Measurements from ENCODE around the gene DUSP18.

The DUSP18 gene

DNA sequence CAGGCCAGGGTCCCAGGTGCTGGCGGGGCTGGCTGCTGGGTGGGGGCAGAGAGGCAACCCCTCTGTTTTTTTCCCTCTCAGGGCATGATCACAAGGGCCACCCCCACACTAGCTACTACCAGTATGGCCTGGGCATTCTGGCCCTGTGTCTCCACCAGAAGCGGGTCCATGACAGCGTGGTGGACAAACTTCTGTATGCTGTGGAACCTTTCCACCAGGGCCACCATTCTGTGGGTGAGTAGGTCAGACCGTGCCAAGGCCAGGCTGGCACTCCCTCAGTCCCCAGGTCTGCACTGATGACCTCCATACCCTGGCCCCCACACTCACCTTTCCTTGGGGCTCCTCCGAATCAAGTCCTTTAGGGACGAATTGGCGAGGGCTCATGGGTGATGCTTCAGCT lies 53.4 kb downstream of the DUSP18 start:
- H3K4me3 ChIP-seq (ENCODE audit: low read length) = no peak overlapping the region
- no peaks in the 10 kb centered on the region for H3K27me3 ChIP-seq (ENCODE audit: insufficient read depth, low read length)
- no peaks in the 10 kb centered on the region for H3K4me1 ChIP-seq (ENCODE audit: insufficient read depth, low read length)
- no peaks in the 10 kb centered on the region for H3K9me3 ChIP-seq (ENCODE audit: insufficient read depth, low read depth, low read length)
- H3K36me3 ChIP-seq (ENCODE audit: insufficient read depth, low read depth, low read length) = peaks cover 82% of the 10 kb centered on the region
- H3K27ac ChIP-seq (ENCODE audit: low read length) = no peak overlapping the region
- no peak overlapping the region for H3K9ac ChIP-seq (ENCODE audit: low read depth, low read length)

DNA sequence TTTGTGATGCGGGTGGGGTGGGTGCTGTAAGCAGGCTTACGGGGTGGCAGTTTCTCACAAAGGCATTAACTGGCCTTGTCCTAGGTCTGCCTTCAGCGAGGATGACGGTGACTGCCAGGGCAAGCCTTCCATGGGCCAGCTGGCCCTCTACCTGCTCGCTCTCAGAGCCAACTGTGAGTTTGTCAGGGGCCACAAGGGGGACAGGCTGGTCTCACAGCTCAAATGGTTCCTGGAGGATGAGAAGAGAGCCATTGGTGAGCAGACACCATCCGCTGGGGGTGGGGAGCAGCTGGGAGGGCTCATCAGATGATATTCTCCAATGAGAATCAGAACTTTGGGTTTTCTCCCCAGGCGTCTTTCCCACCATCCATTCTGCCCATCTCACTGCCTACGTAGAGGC lies 54.9 kb downstream of the DUSP18 start:
- Histone ChIP-seq H3K9ac (ENCODE audit: low read depth, low read length) (no peak overlapping the region), H3K27ac (ENCODE audit: low read length) (no peak overlapping the region), H3K4me3 (ENCODE audit: low read length) (no peak overlapping the region), H3K36me3 (ENCODE audit: insufficient read depth, low read depth, low read length) (peaks cover 71% of the 10 kb centered on the region), H3K9me3 (ENCODE audit: insufficient read depth, low read depth, low read length) (no peaks in the 10 kb centered on the region), H3K4me1 (ENCODE audit: insufficient read depth, low read length) (no peaks in the 10 kb centered on the region; the same call in 1 of the 2 replicates), H3K27me3 (ENCODE audit: insufficient read depth, low read length) (no peaks in the 10 kb centered on the region)

Measured in iPS-20b (cell line).